Measurements from ENCODE around the gene MMRN1. TPM values are rescaled to one million over a fixed set of nuclear protein-coding genes. Genes with fewer than 3 reads are reported as not detected.

Gene MMRN1
- total RNA-seq, 1 donor from 2014 or later, result 2.4 TPM

DNA sequence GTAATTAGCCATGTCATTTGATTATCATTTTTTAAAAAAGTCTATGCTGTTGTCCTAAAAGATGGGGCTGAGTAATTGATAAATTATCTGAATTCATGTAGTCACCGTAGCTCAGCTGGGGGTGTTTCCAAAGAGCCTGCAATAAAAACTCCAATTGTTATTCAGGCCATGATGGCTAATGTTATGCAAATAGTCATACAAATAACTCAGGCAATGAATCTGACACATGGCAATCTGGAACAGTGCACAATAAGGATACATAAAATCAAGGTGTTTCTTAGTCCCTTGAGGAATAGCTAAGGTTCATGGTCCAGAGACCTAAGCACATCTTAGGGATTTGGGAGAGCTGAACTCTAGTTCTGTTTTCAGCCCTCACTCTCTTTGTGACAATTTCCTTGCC lies 15.2 kb downstream of the MMRN1 start:
- DNase-seq (ENCODE audit: low spot score in 2 of 2), result no peak
- FAIRE-seq, result no peak

GRCh38 chr4:89913623-89914022 lies 19.0 kb downstream of the MMRN1 start:
- no peak for FAIRE-seq

GRCh38 chr4:89914609-89915550 lies 20.2 kb downstream of the MMRN1 start:
- no peak for DNase-seq (ENCODE audit: low spot score in 2 of 2)
- FAIRE-seq, result peak; percentile 81

More at GRCh38 chr4:89913623-89914022, 19.0 kb downstream of the MMRN1 start:
- no peak for DNase-seq (ENCODE audit: low spot score in 2 of 2)

GRCh38 chr4:89915937-89916336 lies 21.3 kb downstream of the MMRN1 start:
- FAIRE-seq, result no peak
- no peak for DNase-seq (ENCODE audit: low spot score in 2 of 2)

DNA sequence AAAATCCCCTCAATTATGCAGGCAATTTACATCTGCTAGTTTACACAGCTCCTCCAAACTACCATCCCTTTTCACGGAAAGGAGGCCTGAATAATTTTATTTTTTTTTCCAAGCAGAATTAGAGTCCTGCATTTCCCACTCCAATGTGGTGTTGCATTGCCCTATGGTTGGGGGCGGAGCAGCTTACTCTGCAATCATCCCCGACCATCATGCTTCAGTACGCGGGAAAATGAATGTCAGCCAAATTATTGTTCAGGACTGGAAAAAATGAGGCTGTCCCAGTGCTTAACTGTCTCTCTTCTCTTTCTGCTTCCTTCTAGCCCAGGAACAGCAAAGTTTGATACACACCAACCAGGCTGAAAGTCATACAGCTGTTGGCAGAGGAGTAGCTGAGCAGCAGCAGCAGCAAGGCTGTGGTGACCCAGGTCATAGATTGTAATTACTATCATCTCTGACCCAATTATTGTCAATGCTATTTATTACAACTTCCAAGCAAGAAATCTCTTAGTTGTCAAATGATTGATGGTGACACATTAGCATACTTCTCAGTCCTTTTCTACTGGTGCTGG lies 28.3 kb downstream of the MMRN1 start:
- FAIRE-seq, result no peak
- no peak for DNase-seq (ENCODE audit: low spot score in 2 of 2)

- no peak for DNase-seq (ENCODE audit: low spot score in 2 of 2)
- no peak for FAIRE-seq
Measured at GRCh38 chr4:89928838-89929237, 34.2 kb downstream of the MMRN1 start.

GRCh38 chr4:89929425-89930159 lies 34.9 kb downstream of the MMRN1 start:
- FAIRE-seq (no peak), DNase-seq (ENCODE audit: low spot score in 2 of 2) (no peak)

DNA sequence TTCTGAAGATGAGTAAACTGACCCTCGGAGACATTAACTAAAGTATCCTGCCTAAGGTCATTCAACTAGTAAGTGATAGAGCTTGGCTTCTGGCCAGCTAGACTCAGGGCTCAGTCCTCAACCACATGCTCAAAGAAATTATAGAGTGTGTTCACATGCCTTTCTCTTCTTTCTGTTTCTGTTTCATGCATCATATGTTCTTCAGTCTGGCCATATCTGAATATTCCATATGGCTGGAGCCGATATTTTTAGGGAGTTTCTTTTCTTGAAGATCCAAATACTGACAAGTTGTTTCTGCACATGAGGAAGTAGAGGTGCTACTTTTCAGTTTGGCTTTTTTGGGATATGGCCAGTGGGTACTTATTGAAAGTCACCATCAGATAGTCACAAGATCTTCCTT lies 44.9 kb downstream of the MMRN1 start:
- DNase-seq (ENCODE audit: low spot score in 2 of 2), result no peak
- FAIRE-seq, result no peak

- FAIRE-seq (no peak), DNase-seq (ENCODE audit: low spot score in 2 of 2) (no peak)
Measured at GRCh38 chr4:89939994-89940393, 45.3 kb downstream of the MMRN1 start.

- DNase-seq (ENCODE audit: low spot score in 2 of 2) (no peak), FAIRE-seq (no peak)
Measured at GRCh38 chr4:89942811-89943210, 48.2 kb downstream of the MMRN1 start.

GRCh38 chr4:89949782-89950387 lies 55.2 kb downstream of the MMRN1 start:
- DNase-seq (ENCODE audit: low spot score in 2 of 2), result no peak
- FAIRE-seq, result no peak

DNA sequence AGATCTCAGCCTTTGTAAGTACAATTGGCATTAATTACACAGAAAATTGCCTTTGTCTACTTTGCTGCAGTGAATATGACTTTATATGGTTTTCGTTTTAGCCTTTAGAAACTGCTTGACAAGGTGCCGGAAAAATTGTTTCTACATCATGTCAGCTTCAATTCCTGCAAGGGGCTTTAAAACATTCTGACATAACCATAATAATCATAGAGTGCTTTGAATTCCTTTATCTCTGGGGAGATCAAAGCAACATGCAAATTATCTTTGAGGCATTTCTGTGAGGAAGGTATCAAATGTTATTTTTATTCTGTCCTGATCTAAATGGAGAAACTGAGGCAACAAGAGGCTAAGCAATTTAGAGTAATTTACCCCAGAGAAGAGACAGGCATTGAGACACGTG lies 57.8 kb downstream of the MMRN1 start:
- FAIRE-seq (no peak), DNase-seq (ENCODE audit: low spot score in 2 of 2) (no peak)

DNA sequence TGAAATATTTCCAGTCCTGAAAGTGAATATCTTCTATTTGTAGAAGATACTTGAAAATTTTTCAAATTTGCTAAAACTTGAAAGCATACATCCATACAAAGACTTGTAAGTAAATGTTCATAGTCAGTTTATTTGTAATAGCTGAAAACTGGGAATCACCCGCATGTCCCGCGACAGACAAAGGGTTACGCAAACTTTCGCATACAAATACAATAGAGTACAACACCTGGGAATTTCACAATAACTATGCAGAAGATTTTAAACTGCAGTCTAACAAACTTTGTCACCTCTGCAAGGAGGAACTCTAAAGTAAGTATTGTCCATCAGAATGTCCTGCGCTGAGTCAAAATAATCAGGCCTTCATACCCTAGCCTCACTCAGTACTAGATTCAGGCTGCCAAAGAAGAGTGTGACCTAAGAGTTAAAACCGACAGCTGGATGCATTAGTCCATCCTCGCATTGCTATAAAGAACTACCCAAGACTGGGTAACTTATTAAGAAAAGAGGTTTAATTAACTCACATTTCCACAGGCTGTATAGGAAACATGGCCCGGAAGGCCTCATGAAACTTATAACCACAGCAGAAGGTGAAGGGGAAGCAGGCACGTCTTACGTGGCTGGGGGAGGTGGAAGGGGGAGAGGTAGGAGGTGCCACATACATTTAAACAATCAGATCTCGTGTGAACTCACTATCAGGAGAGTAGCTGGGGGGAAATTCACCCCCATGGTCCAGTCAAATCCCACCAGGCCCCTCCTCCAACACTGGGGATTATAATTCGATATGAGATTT lies 60.4 kb downstream of the MMRN1 start:
- FAIRE-seq, result no peak
- DNase-seq (ENCODE audit: low spot score in 2 of 2), result no peak

DNA sequence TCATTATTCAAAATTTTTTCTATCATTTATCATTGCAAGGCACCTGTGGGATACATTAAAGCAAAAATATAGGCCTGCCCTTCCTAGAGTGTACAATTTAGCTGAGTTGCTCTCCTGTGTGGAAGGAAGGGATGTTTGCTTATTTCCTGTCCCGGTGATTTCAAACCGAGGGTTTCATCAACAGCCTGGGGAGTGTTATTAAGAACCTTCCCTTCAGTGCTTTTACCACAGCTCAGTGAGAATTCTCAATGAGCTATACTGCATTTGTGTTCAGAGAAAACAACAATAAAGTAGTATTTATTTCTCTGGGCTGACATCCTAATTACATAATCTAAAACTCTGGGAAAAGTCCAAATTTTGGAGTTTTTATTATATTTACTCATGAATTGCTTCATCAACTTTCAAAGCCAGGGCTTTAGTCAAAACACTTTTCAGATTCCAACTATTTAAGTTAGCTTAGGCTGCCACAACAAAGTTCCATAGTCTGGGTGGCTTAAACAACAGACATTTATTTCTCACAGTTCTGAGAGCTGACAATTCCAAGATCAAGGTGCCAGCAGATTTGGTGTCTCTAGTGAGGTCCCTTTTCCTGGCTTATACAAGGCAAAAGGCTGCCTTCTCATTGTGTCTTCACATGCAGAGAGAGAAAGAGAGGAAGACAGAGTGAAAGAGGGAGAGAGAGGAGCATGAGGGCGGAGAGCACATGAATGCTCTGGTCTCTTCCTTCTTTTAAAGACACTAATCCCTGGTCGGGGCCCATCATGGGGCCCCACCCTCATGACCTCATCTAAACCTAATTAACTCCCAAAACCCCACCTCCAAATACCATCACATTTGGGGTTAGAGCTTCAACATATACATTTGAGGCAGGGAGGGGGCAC lies 62.6 kb downstream of the MMRN1 start:
- FAIRE-seq (no peak), DNase-seq (ENCODE audit: low spot score in 2 of 2) (no peak)

GRCh38 chr4:89981789-89982334 lies 87.2 kb downstream of the MMRN1 start:
- no peak for FAIRE-seq
- DNase-seq (ENCODE audit: low spot score in 2 of 2), result no peak

DNA sequence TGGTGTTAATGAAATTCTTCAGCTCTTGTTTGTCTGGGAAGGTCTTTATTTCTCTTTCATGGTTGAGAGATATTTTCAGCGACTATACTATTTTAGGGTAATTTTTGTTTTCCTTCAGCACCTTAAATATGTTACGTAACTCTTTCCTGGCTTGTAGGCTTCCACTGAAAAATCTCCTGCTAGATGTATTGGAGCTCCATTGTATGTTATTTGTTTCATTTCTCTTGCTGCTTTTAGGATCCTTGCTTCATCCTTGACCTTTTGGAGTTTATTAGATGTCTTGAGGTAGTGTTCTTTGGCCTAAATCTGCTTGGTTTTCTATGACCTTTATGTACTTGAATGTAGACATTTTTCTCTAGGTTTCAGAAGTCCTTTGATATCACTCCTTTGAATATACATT lies 93.6 kb downstream of the MMRN1 start:
- FAIRE-seq (no peak), DNase-seq (ENCODE audit: low spot score in 2 of 2) (no peak)

GRCh38 chr4:89992744-89993143 lies 98.1 kb downstream of the MMRN1 start:
- FAIRE-seq, result no peak
- DNase-seq (ENCODE audit: low spot score in 2 of 2), result no peak

GRCh38 chr4:89994176-89994873 lies 99.7 kb downstream of the MMRN1 start:
- FAIRE-seq (no peak), DNase-seq (ENCODE audit: low spot score in 2 of 2) (no peak)

All from frontal cortex (tissue), 4 donors.